Vagina (tissue), 2 donors: ENCODE results near the gene E2F7.

Source experiments
- POLR2AphosphoS5 ChIP-seq, 2 donors: sonication (generic); formaldehyde crosslinking; IDR thresholded peaks; one replicate each; pipeline ENCODE4 v1.9.0; 2017; ENCODE audit warnings: antibody characterized with exemption in 2 of 2, mild to moderate bottlenecking in 2 of 2, low read depth in 1 of 2; ENCODE audit not compliant: insufficient read depth in 1 of 2
- TF ChIP-seq, protein P1 (sequence below), 3 experiments: fragments of 450-650 bp in 2 of 3; fragments of 200-600 bp in 1 of 3; sonication (generic) in 1 of 3; IDR thresholded peaks; one replicate each; pipeline ENCODE4 v1.5.1; 2017 to 2019; ENCODE audit warnings: antibody characterized with exemption in 3 of 3, mild to moderate bottlenecking in 2 of 3, moderate library complexity in 2 of 3

DNA sequence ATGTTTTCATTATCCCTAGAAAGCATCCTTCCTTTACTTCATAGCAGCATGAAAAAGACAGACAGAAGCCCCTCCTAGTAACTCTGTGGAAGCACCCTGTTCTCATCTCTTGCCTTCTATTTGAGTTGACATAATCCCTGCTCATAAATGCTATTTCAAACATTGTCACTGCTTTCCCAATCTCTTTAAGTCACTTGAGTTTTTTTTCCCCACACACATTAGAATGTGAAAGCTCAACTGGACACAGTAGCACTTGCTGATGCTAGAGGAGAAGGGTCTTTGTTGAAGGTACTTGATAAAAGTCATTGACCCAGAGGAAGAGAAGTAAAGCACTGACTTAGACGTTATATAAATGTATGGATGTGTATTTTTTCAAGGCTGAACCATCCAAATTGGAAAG, 3.0 kb downstream of the E2F7 start:
- TF ChIP-seq, protein P1, sequence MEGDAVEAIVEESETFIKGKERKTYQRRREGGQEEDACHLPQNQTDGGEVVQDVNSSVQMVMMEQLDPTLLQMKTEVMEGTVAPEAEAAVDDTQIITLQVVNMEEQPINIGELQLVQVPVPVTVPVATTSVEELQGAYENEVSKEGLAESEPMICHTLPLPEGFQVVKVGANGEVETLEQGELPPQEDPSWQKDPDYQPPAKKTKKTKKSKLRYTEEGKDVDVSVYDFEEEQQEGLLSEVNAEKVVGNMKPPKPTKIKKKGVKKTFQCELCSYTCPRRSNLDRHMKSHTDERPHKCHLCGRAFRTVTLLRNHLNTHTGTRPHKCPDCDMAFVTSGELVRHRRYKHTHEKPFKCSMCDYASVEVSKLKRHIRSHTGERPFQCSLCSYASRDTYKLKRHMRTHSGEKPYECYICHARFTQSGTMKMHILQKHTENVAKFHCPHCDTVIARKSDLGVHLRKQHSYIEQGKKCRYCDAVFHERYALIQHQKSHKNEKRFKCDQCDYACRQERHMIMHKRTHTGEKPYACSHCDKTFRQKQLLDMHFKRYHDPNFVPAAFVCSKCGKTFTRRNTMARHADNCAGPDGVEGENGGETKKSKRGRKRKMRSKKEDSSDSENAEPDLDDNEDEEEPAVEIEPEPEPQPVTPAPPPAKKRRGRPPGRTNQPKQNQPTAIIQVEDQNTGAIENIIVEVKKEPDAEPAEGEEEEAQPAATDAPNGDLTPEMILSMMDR (IDR thresholded peaks at IDR 0.05) = no peak
- TF ChIP-seq POLR2AphosphoS5 (IDR thresholded peaks at IDR 0.05; ENCODE audit: insufficient read depth in 1 of 2, low read depth in 1 of 2) = no peak
